ENCODE measurements around the gene SPNS3. TPM values are rescaled to one million over a fixed set of nuclear protein-coding genes. Genes with fewer than 3 reads are reported as not detected.

Gene SPNS3
- total and polyA plus RNA-seq, 2 experiments from 2014 or later = 0.17 to 0.60 TPM

DNA sequence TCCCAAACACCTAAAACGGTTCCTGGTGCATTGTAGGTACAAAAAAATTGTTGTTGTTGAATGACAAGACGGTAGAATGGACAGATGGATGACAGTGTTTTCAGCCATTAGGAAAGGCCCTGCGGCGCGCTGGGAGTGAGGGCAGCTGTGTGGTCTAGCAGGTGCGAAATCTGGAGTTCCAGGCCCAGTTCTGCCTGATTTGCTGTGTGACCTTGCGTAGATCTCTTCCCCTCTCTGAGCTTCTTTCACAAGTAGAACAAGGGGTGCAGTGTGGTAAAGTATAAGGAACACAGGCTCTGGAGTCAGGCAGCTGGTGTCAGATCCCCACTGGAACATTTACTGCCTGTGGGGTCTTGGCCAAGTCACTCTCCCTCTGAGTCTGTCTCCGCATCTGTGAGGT, 90.2 kb downstream of the SPNS3 start:
- H3K4me3 ChIP-seq = no peak overlapping the region
- H3K27me3 ChIP-seq = no peaks in the 10 kb centered on the region
- H3K79me2 ChIP-seq = no peaks in the 10 kb centered on the region
- DNase-seq (ENCODE audit: low spot score) = no peak
- H3K9me2 ChIP-seq (replicated peaks; ENCODE audit: insufficient read depth) = no peaks in the 10 kb centered on the region
- WGBS (ENCODE audit: low lambda C conversion rate, missing lambda C conversion rate) = 84% methylated on average over 8 of the region's 8 CpGs
- no peaks in the 10 kb centered on the region for H4K20me1 ChIP-seq (ENCODE audit: insufficient read depth, poor library complexity, severe bottlenecking)
- H2AFZ ChIP-seq = no peak overlapping the region
- no peaks in the 10 kb centered on the region for H3K36me3 ChIP-seq (replicated peaks; ENCODE audit: insufficient read depth, low read depth)
- H3K4me1 ChIP-seq (ENCODE audit: insufficient read depth) = peaks cover 21% of the 10 kb centered on the region
- no peak overlapping the region for H3K27ac ChIP-seq
- TF ChIP-seq EZH2phosphoT487 (IDR thresholded peaks at IDR 0.05; ENCODE audit: low read depth, severe bottlenecking, unreplicated experiment) (no peak), EZH2 (IDR thresholded peaks at IDR 0.05; ENCODE audit: borderline replicate concordance) (no peak)
- TF ChIP-seq, protein P1, sequence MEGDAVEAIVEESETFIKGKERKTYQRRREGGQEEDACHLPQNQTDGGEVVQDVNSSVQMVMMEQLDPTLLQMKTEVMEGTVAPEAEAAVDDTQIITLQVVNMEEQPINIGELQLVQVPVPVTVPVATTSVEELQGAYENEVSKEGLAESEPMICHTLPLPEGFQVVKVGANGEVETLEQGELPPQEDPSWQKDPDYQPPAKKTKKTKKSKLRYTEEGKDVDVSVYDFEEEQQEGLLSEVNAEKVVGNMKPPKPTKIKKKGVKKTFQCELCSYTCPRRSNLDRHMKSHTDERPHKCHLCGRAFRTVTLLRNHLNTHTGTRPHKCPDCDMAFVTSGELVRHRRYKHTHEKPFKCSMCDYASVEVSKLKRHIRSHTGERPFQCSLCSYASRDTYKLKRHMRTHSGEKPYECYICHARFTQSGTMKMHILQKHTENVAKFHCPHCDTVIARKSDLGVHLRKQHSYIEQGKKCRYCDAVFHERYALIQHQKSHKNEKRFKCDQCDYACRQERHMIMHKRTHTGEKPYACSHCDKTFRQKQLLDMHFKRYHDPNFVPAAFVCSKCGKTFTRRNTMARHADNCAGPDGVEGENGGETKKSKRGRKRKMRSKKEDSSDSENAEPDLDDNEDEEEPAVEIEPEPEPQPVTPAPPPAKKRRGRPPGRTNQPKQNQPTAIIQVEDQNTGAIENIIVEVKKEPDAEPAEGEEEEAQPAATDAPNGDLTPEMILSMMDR (IDR thresholded peaks at IDR 0.05; ENCODE audit: poor library complexity) = no peak
- no peak overlapping the region for H3K4me2 ChIP-seq
- H3K9me3 ChIP-seq (ENCODE audit: low read depth) = no peaks in the 10 kb centered on the region

DNA sequence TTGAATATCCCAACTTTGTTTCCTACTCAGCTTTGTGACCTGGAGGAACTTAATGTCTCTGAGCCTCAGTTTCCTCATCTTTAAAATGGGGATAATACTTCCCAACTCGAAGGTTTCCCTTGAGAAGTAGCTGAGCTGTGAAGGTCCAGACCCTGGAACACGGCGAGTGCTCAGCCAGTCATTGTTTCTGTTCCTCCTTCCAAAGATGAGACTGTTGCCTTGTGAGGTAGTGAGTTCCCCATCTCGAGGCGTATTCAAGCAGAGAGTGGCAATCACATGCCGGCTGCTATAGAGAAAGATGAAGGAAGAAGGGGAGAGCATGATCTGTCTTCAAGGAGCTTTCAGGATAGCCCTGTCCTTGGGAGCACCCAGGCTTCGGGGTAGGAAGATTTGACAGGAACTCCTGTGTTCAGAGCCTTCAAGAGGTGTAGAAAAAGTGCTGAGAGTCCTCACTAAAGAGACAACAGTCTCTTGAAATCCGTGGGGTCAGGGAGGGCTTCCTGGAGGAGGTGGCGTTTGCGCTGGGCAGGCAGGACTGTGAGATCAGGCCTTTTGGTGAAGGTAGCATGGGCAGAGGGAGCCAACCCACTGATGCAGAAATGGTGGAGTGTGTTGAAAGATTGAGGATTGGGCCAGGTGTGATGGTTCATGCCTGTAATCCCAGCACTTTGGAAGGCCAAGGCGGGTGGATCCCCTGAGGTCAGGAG, 92.1 kb downstream of the SPNS3 start:
- Histone ChIP-seq H3K4me1 (ENCODE audit: insufficient read depth) (peaks cover 8% of the 10 kb centered on the region), H3K9me2 (replicated peaks; ENCODE audit: insufficient read depth) (no peaks in the 10 kb centered on the region), H4K20me1 (ENCODE audit: insufficient read depth, poor library complexity, severe bottlenecking) (no peaks in the 10 kb centered on the region), H3K4me2 (no peak overlapping the region), H3K79me2 (no peaks in the 10 kb centered on the region), H3K9me3 (ENCODE audit: low read depth) (no peaks in the 10 kb centered on the region), H3K4me3 (no peak overlapping the region), H3K27me3 (no peaks in the 10 kb centered on the region), H2AFZ (no peak overlapping the region), H3K36me3 (replicated peaks; ENCODE audit: insufficient read depth, low read depth) (no peaks in the 10 kb centered on the region), H3K27ac (no peak overlapping the region)
- WGBS (ENCODE audit: low lambda C conversion rate, missing lambda C conversion rate) = 86% methylated on average over 11 of the region's 11 CpGs
- TF ChIP-seq EZH2 (IDR thresholded peaks at IDR 0.05; ENCODE audit: borderline replicate concordance) = no peak
- no peak for TF ChIP-seq EZH2phosphoT487 (IDR thresholded peaks at IDR 0.05; ENCODE audit: low read depth, severe bottlenecking, unreplicated experiment)
- TF ChIP-seq, protein P1 (IDR thresholded peaks at IDR 0.05; ENCODE audit: poor library complexity) = no peak
- no peak for DNase-seq (ENCODE audit: low spot score)

DNA sequence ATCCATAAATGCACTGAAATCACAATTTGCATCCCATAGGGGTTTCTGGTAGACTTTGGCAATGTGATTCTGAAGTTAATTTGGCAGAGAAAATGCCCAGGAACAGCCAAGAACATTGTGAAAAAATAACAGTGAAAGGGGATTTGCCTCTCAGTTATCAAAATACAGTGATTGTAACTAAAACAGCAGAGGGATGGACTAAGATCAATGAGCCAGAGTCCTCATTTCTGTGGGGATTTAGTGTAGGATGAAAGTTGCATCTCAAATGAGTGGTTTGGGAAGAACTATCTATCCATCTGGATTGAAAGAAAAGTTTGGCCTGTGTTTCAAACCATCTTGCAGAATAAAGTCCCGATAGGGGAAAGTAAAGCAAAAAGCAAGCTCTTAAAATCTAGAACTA, 93.4 kb downstream of the SPNS3 start:
- Histone ChIP-seq H3K4me3 (no peak overlapping the region), H3K9me3 (ENCODE audit: low read depth) (no peaks in the 10 kb centered on the region), H3K79me2 (no peaks in the 10 kb centered on the region), H3K4me1 (ENCODE audit: insufficient read depth) (no peaks in the 10 kb centered on the region), H2AFZ (no peak overlapping the region), H3K27me3 (no peaks in the 10 kb centered on the region), H3K27ac (no peak overlapping the region), H3K36me3 (replicated peaks; ENCODE audit: insufficient read depth, low read depth) (no peaks in the 10 kb centered on the region), H3K4me2 (no peak overlapping the region), H3K9me2 (replicated peaks; ENCODE audit: insufficient read depth) (no peaks in the 10 kb centered on the region), H4K20me1 (ENCODE audit: insufficient read depth, poor library complexity, severe bottlenecking) (no peaks in the 10 kb centered on the region)
- no peak for TF ChIP-seq EZH2phosphoT487 (IDR thresholded peaks at IDR 0.05; ENCODE audit: low read depth, severe bottlenecking, unreplicated experiment)
- TF ChIP-seq, protein P1 (IDR thresholded peaks at IDR 0.05; ENCODE audit: poor library complexity) = no peak
- no peak for TF ChIP-seq EZH2 (IDR thresholded peaks at IDR 0.05; ENCODE audit: borderline replicate concordance)
- WGBS (ENCODE audit: low lambda C conversion rate, missing lambda C conversion rate) = 81% methylated on average over 1 of the region's 1 CpG
- no peak for DNase-seq (ENCODE audit: low spot score)

All from hepatocyte (in vitro differentiated cells).